MM.1S (cell line): ENCODE data around the gene RALGPS2.

Experiments
- DNase-seq: peaks from one replicate; pipeline ENCODE4 v3.0.0-alpha.2; 2015
- H2AFZ ChIP-seq: fragments of 300-600 bp; sonication (generic); 2 replicates; pipeline ENCODE4 v1.6.0; 2016; ENCODE audit warnings: antibody characterized with exemption, low read length
- H3F3A ChIP-seq: fragments of 300-600 bp; sonication (generic); 2 replicates; pipeline ENCODE4 v1.6.1; 2016; ENCODE audit warnings: mild to moderate bottlenecking, antibody characterized with exemption, low read length, moderate library complexity, mixed read lengths; ENCODE audit not compliant: insufficient read depth
- H3K27ac ChIP-seq: fragments of 300-600 bp; sonication (generic); 2 replicates; pipeline ENCODE4 v1.5.1; 2016; ENCODE audit warnings: mild to moderate bottlenecking, low read length
- H3K27me3 ChIP-seq: fragments of 300-600 bp; sonication (generic); replicated peaks from 2 replicates; pipeline ENCODE4 v1.6.0; 2016; ENCODE audit warnings: low read length; ENCODE audit not compliant: insufficient read depth
- H3K36me3 ChIP-seq: fragments of 300-600 bp; sonication (generic); replicated peaks from 2 replicates; pipeline ENCODE4 v1.6.1; 2016; ENCODE audit warnings: mild to moderate bottlenecking, low read length, mixed read lengths; ENCODE audit not compliant: insufficient read depth
- H3K4me1 ChIP-seq: fragments of 300-600 bp; sonication (generic); 2 replicates; pipeline ENCODE4 v1.6.1; 2016; ENCODE audit warnings: low read length, mixed read lengths
- H3K4me2 ChIP-seq: fragments of 300-600 bp; sonication (generic); 2 replicates; pipeline ENCODE4 v1.6.0; 2016; ENCODE audit warnings: low read depth, low read length
- H3K4me3 ChIP-seq: fragments of 300-600 bp; sonication (generic); 2 replicates; pipeline ENCODE4 v1.5.1; 2016; ENCODE audit warnings: low read length, mixed read lengths
- H3K79me2 ChIP-seq: fragments of 300-600 bp; sonication (generic); 2 replicates; pipeline ENCODE4 v1.6.1; 2016; ENCODE audit warnings: mixed run types, low read length, mixed read lengths
- H3K9ac ChIP-seq: fragments of 300-600 bp; sonication (generic); 2 replicates; pipeline ENCODE4 v1.6.1; 2016; ENCODE audit warnings: low read length, mixed read lengths
- H3K9me2 ChIP-seq: fragments of 300-600 bp; sonication (generic); replicated peaks from 2 replicates; pipeline ENCODE4 v1.6.1; 2016; ENCODE audit warnings: mild to moderate bottlenecking, low read length, mixed read lengths; ENCODE audit not compliant: insufficient read depth
- H3K9me3 ChIP-seq: fragments of 300-600 bp; sonication (generic); replicated peaks from 2 replicates; pipeline ENCODE4 v1.6.1; 2016; ENCODE audit warnings: mild to moderate bottlenecking, low read length, mixed read lengths; ENCODE audit not compliant: insufficient read depth
- H4K20me1 ChIP-seq: fragments of 300-600 bp; sonication (generic); 2 replicates; pipeline ENCODE4 v1.6.1; 2016; ENCODE audit warnings: mild to moderate bottlenecking, low read length, moderate library complexity, mixed read lengths; ENCODE audit not compliant: insufficient read depth
- EZH2 ChIP-seq: fragments of 300-600 bp; sonication (generic); optimal IDR thresholded peaks from 2 replicates; pipeline ENCODE3; 2017; ENCODE audit warnings: low read depth, mild to moderate bottlenecking, antibody characterized with exemption, low read length, mixed read lengths
- EZH2phosphoT487 ChIP-seq: fragments of 300-600 bp; sonication (generic); IDR thresholded peaks from 2 replicates; pipeline ENCODE4 v1.6.1; 2018; ENCODE audit warnings: antibody characterized with exemption, low read length
- TF ChIP-seq, protein P1 (sequence below): fragments of 300-600 bp; sonication (generic); IDR thresholded peaks from 2 replicates; pipeline ENCODE4 v1.5.1; 2016; ENCODE audit warnings: antibody characterized with exemption, low read length, mixed read lengths

RALGPS2 gene

DNA sequence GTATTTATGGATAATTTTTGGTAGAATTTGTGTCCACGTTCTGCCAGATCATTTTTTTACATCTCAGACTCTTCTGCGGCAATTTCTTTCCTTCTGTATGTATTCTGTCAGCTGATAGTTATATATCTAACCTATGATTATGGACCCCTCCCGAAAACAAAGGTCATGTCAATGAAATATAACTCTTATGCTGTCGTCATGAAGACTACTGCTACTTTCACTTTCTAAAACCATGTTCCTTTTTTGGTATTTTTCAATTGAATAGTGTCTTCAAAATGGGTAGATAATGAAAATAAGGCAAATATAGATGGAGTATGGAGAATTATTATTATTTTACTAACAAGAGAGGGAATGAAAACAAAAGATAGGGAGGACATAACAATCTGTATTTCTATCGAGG lies 142.6 kb downstream of the RALGPS2 start:
- DNase-seq = no peak
- Histone ChIP-seq H3K36me3 (no peaks in the 10 kb centered on the region), H3K9ac (no peak overlapping the region), H3F3A (no peaks in the 10 kb centered on the region), H4K20me1 (no peaks in the 10 kb centered on the region), H3K4me3 (no peak overlapping the region), H3K4me1 (no peaks in the 10 kb centered on the region), H3K27me3 (no peaks in the 10 kb centered on the region), H3K4me2 (no peak overlapping the region), H2AFZ (no peak overlapping the region), H3K9me2 (no peaks in the 10 kb centered on the region), H3K9me3 (no peaks in the 10 kb centered on the region), H3K27ac (no peak overlapping the region), H3K79me2 (no peaks in the 10 kb centered on the region)
- no peak for TF ChIP-seq EZH2
- TF ChIP-seq, protein P1, sequence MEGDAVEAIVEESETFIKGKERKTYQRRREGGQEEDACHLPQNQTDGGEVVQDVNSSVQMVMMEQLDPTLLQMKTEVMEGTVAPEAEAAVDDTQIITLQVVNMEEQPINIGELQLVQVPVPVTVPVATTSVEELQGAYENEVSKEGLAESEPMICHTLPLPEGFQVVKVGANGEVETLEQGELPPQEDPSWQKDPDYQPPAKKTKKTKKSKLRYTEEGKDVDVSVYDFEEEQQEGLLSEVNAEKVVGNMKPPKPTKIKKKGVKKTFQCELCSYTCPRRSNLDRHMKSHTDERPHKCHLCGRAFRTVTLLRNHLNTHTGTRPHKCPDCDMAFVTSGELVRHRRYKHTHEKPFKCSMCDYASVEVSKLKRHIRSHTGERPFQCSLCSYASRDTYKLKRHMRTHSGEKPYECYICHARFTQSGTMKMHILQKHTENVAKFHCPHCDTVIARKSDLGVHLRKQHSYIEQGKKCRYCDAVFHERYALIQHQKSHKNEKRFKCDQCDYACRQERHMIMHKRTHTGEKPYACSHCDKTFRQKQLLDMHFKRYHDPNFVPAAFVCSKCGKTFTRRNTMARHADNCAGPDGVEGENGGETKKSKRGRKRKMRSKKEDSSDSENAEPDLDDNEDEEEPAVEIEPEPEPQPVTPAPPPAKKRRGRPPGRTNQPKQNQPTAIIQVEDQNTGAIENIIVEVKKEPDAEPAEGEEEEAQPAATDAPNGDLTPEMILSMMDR = no peak
- TF ChIP-seq EZH2phosphoT487 = no peak

DNA sequence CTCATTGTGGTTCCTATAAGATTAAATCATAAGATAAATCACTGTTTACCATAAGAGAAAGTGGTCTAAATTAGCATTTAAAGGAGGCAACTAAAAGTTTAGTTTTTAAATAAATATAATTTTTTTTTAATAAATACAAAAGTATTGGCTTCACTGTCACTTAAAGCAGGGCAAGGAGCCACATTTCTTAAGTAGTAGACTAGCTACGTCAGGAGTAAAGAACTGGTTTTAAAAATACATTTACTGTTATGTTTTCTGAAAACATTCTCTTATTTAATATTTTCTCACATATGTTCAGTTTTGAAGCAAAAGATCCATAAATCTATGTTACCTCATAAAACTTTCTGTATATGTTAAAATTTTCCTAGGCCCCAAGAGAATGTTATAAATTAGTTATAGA lies 143.7 kb downstream of the RALGPS2 start:
- no peak for TF ChIP-seq EZH2phosphoT487
- no peak for TF ChIP-seq EZH2
- TF ChIP-seq, protein P1 = no peak
- no peaks in the 10 kb centered on the region for H3K9me2 ChIP-seq
- H3K27me3 ChIP-seq = no peaks in the 10 kb centered on the region
- H3K9me3 ChIP-seq = no peaks in the 10 kb centered on the region
- H3K9ac ChIP-seq = no peak overlapping the region
- H3K27ac ChIP-seq = no peak overlapping the region
- H3K79me2 ChIP-seq = no peaks in the 10 kb centered on the region
- no peak for DNase-seq
- no peaks in the 10 kb centered on the region for H3F3A ChIP-seq
- no peaks in the 10 kb centered on the region for H3K36me3 ChIP-seq
- no peak overlapping the region for H3K4me3 ChIP-seq
- H3K4me1 ChIP-seq = no peaks in the 10 kb centered on the region
- no peaks in the 10 kb centered on the region for H4K20me1 ChIP-seq
- H3K4me2 ChIP-seq = no peak overlapping the region
- no peak overlapping the region for H2AFZ ChIP-seq

DNA sequence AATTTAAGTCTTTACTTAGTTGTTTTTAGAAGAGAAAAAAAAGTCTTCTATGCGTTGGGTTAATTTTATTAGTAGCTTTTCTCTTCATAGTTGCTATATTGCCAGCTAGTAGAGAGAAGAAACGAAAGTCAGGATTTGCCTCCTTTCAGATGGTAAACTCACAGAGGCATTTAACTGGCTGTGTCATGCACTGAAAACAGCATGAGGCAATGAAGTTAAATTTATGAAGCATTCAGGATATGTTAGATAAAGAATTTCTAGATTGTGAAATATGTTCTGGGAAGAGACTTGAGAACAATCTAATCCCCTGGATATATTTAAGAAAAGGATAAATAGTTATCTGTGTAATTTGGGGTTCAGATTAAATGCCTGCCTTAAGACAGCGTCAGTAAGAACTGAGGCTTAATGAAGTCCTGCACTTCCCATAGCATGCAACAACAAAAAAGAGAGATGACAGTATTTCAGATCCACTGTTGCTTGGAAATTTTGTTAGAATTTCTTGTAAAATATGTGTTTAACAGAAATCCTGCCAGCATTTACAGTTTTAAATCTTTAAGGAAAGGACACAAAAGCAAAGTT lies 144.2 kb downstream of the RALGPS2 start:
- H3K27ac ChIP-seq = no peak overlapping the region
- H3K79me2 ChIP-seq = no peaks in the 10 kb centered on the region
- H3K27me3 ChIP-seq = no peaks in the 10 kb centered on the region
- no peaks in the 10 kb centered on the region for H3K9me3 ChIP-seq
- no peak overlapping the region for H2AFZ ChIP-seq
- DNase-seq = no peak
- TF ChIP-seq, protein P1 = no peak
- TF ChIP-seq EZH2phosphoT487 (no peak), EZH2 (no peak)
- H3K4me1 ChIP-seq = no peaks in the 10 kb centered on the region
- H3K4me2 ChIP-seq = no peak overlapping the region
- no peaks in the 10 kb centered on the region for H4K20me1 ChIP-seq
- H3F3A ChIP-seq = no peaks in the 10 kb centered on the region
- no peak overlapping the region for H3K9ac ChIP-seq
- H3K36me3 ChIP-seq = no peaks in the 10 kb centered on the region
- no peaks in the 10 kb centered on the region for H3K9me2 ChIP-seq
- no peak overlapping the region for H3K4me3 ChIP-seq
